Mononuclear cell (primary cell): ENCODE data around the gene MAPKAP1. TPM values are rescaled to one million over a fixed set of nuclear protein-coding genes. Genes with fewer than 3 reads are reported as not detected.

Experiments used
- H3K27me3 ChIP-seq: 2 replicates; pipeline ENCODE4 v1.6.0; 2011; ENCODE audit warnings: low read length, control low read depth; ENCODE audit not compliant: insufficient read depth
- H3K4me1 ChIP-seq: 2 replicates; pipeline ENCODE4 v1.5.1; 2011; ENCODE audit warnings: mild to moderate bottlenecking, low read length, control low read depth; ENCODE audit not compliant: insufficient read depth
- H3K4me3 ChIP-seq: 2 replicates; pipeline ENCODE4 v1.5.1; 2011; ENCODE audit warnings: mild to moderate bottlenecking, low read length, moderate library complexity
- H3K9me3 ChIP-seq: 2 replicates; pipeline ENCODE4 v1.5.1; 2011; ENCODE audit warnings: low read depth, mild to moderate bottlenecking, control low read depth, low read length
- total RNA-seq: library from RNA; depleted of rRNA; stranded (reverse); fragments of >200 nt; gene quantifications from one replicate; pipeline ENCODE4 v1.2.3, GENCODE V29; 2012

The MAPKAP1 gene
- total RNA-seq, 1 donor: 41.0 TPM

DNA sequence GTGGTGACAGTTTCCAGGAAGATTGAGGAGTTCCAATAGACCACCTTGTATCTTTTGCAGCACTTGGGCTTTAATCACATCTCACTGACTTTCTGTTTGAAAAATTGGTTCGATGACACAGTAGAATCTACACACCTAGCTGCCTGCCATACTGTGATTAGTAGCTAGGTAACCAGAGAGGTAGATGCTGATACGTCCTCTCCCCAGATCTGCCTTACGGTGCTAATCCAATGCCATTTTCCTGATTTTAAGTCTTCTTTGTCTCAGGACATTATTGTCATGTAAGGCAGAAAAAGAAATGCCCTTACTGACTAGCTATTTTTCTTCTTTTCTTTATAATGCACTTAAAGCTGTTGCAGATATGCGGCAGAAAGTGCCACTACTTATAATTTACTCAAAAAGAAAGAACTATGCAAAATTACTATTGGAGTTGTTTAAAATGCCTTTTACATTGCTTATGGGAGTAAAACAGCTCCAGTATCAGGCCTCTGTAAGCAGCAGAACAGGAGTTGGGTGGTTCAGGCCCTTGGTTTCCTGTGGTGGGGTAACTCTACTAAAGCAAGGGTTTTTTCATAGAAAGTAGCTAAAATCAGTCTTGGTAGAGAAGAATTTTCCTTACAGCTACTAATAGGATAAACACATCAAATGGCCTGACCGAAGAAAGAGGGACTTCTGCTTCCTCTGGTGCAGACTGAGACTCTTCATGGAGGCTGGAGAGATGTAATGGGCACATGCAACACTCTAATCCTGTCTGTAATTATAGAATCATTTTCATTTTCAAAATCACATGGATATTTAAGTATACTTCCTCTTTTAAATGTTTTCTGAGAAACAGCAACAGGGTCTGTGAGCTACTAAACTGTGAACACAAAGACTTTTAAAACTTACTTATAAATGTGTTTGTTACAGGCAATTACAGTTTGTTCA lies 177.2 kb downstream of the MAPKAP1 start:
- Histone ChIP-seq H3K4me1 (peaks cover 33% of the 10 kb centered on the region), H3K27me3 (no peaks in the 10 kb centered on the region), H3K4me3 (no peak overlapping the region), H3K9me3 (no peaks in the 10 kb centered on the region)

DNA sequence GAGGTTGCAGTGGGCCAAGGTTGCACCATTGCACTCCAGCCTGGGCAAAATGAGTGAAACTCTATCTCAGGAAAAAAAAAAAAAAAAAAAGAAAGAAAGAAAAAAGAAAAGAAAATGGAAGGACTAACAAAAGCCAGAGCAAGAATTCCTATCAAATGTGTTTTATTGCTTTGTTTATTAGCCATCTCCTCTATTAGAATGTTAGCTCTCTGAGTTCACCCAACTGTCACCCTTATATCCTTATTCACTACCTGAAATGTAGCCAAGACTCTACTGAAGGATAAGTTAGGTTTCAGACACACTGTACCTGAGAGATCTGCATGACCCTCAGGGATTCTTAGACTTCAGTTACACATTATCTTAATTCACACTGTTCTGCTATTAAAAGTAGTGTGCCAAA lies 177.9 kb downstream of the MAPKAP1 start:
- Histone ChIP-seq H3K4me3 (no peak overlapping the region), H3K27me3 (no peaks in the 10 kb centered on the region), H3K9me3 (no peaks in the 10 kb centered on the region), H3K4me1 (peaks cover 33% of the 10 kb centered on the region)

DNA sequence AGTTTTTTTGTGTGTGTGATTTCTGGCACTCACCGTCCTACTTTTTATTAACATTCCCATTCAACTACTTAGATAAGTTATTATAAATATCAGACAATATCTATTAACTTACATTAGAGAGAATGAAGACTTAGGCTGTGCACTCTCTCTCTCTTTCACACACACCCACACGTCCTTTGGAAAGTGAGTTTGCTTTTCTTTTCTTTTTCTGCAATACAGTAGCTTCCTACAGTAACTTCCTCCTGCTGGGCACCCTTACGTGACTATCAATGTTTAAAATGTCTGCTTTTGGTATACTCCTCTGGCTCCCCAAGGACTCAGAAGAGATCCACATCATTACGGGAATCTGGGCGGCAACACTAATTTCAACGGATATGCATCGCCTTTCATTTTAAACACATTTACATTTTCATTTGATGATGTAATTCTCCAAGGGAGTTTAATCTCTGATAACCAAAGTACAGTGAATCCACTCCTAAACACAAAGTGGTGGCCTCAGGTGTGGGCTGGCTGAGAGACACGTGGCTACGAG lies 179.5 kb downstream of the MAPKAP1 start:
- H3K9me3 ChIP-seq: no peaks in the 10 kb centered on the region
- no peak overlapping the region for H3K4me3 ChIP-seq
- H3K27me3 ChIP-seq: no peaks in the 10 kb centered on the region
- H3K4me1 ChIP-seq: peaks cover 38% of the 10 kb centered on the region

DNA sequence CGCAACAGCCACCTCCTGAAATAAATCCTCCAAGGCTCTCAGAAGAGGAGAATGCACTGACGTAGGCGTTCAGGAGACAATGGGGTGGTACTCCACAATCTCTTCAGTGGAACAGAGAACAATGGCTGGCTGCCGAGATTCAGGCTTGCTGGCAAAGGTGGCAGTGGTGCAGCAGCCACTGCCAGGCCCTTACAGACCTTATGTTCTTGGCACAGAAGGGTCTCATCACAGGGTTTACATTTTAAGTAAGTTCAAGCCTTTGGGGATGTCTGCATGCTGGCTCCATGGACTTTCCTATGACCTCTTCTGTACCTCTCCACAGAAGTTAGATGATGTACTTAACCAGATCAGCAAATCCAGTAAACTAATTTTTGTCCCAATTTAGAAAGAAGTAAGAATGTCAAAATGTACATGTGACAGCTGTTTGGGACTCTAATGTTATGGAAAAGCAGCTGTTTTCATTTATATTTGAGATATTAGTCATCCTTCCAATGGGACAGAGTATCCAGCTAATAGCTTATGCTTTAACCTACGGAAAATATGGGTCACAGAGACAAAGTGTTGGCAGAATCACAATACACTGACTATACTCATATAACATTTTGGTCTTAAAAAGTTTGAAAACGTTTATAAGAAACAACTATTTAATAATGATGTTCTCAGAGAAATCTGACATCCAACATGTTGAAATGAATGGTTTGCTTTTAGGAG lies 180.9 kb downstream of the MAPKAP1 start:
- peaks cover 50% of the 10 kb centered on the region for H3K4me1 ChIP-seq
- H3K27me3 ChIP-seq: no peaks in the 10 kb centered on the region
- no peaks in the 10 kb centered on the region for H3K9me3 ChIP-seq
- H3K4me3 ChIP-seq: no peak overlapping the region

DNA sequence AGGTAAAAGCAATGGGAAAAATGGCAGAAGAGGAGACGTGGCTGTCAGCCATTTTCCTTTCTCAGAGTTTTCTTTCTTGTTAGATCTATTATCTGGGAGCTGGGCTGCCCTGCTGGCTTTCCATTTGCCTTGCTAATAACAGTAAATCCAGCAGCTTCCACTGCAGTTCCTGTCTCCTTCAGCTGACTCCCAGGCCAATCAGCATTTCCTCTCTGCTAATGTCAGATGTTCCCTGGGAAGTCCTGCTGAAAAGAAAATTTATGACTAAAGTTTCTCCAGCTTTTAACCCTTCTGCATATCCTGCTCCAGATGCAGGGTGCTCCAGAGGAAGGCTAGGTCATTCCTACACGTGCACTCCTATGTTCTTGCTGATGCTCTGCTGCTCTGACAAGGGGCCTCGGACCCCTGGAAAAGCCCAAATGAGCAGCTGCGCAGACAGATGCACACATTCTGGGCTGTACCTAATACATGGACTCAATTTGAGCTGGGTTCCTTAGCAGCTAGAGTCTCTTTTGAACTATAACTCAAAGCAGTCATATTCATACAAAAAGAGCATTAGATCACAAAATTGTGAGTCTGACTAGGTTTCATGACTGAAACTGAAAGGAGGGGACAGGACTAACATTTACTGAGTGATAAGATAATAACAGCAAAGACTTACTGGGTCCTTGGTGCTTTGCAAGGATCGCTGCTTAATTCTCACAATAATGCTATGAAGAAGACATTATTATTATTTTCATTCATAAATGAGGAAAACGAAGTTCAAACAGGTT lies 182.2 kb downstream of the MAPKAP1 start:
- Histone ChIP-seq H3K27me3 (no peaks in the 10 kb centered on the region), H3K4me3 (no peak overlapping the region), H3K4me1 (peaks cover 40% of the 10 kb centered on the region), H3K9me3 (no peaks in the 10 kb centered on the region)

DNA sequence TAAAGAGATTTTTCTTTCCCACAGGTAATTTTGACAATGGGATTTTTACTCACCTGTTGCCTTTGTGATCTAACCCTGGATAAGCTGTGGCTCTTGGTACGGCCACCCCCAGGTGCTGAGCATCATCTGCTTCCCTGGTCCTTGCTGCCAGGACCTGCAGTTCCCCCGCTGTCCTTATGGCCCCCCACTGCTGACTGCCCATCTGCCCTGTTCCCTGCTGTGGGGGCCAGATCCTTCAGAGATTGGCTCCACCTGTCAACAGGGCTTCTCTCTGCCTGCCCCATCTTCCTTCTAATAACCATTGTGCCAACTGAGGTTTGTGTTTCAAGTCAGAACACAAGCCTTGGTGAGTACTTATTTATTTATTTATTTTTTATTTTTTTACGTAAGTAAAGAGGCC lies 183.3 kb downstream of the MAPKAP1 start:
- Histone ChIP-seq H3K4me3 (no peak overlapping the region), H3K27me3 (no peaks in the 10 kb centered on the region), H3K4me1 (peaks cover 30% of the 10 kb centered on the region), H3K9me3 (no peaks in the 10 kb centered on the region)

DNA sequence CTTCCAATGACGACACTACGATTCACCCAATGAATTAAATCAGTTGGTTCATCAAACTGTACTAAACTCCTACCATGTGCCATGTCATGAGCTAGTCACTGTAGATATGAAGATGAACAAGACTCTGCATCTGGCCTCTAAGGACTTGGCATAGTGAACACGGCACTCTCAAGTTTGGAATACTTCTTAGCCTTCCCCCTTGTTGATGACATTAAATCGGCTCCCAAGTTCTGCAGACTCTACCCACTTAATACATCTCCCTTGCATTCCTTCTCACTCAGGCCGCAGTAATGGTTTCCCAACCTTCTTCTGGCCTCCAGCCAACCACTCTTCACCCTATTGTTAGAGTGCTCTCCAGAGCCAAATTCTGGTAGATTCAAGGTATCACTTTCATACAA lies 184.7 kb downstream of the MAPKAP1 start:
- no peaks in the 10 kb centered on the region for H3K27me3 ChIP-seq
- no peaks in the 10 kb centered on the region for H3K9me3 ChIP-seq
- H3K4me1 ChIP-seq: peaks cover 18% of the 10 kb centered on the region
- H3K4me3 ChIP-seq: no peak overlapping the region

DNA sequence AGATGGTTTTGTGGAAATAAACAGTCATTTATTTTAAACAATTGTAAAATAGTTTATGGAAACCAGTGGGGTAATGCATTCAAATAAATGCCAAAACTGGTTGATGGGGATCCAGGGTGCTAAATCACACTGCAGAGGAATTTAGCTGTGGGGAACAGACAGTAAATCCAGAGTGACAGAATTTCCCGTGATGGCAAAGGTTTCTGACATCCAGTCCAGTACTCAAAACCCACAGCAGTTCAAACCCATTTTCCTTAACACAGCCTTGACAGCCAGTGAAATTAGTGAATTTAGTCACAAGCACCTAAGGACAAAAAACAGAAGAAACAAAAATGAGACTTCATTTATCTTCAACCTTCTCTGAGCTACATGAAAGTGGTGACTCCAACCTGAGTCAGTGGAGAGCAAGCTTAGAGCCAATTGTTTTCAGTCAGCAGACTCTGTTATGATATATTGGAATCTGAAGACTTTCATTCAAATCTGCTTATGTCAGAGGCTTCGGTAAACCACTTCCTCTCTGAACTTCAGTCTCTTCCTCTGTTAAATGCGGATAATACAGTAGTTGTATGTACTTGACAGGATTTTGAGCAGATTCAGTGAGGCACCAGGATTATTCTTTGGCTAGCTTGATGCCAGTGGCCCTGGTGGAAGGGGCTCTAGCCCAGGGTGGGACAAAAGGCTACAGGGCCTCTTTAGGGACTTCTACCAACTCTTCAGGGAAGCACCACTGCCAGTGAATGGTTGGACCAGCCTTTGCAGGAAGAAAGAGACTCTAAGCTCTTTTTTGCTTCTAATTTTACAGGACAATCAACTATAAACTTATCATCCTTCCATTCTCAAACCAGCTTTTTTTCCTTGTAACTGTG lies 185.3 kb downstream of the MAPKAP1 start:
- peaks cover 18% of the 10 kb centered on the region for H3K4me1 ChIP-seq
- no peaks in the 10 kb centered on the region for H3K27me3 ChIP-seq
- no peaks in the 10 kb centered on the region for H3K9me3 ChIP-seq
- no peak overlapping the region for H3K4me3 ChIP-seq

DNA sequence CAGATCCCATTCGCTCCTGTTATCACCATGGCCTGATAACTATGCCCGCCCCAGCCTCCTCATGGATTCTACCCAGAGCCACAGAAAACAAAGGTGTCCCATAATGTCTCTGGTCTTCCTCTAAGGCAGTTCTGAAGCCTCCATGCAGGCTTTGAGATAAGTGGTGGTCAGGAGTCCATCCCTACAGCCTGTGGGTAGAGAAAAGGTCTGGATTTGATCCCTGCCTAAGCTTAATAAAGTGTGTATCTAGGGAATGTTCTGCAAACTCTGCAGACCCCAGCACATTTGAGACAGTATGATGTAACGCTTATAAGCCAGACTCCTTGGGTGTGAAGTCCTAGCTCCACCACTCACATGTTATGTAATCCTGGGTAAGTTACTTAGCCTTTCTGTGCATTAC lies 187.3 kb downstream of the MAPKAP1 start:
- Histone ChIP-seq H3K4me1 (peaks cover 18% of the 10 kb centered on the region), H3K9me3 (no peaks in the 10 kb centered on the region), H3K4me3 (no peak overlapping the region), H3K27me3 (no peaks in the 10 kb centered on the region)

DNA sequence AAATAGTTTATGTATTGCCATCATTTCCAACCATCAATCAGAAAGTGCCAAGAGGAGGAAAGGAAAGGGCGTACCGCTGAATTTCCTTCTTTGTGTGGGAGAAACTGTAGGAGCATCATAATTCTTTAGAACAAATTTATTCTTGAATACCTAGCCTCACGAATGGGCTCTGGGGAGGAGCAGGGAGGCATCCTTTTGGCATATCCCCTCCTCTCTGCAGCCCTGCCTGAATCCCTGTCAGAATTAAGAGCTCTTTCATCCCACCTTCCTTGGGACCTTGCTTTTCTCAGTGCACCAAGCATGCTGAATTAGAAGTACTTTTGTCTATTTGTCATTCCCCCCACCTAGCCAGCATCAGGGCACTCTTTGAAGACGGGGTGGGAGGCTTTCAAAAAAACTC lies 189.4 kb downstream of the MAPKAP1 start:
- H3K4me3 ChIP-seq: no peak overlapping the region
- no peaks in the 10 kb centered on the region for H3K27me3 ChIP-seq
- peaks cover 18% of the 10 kb centered on the region for H3K4me1 ChIP-seq
- no peaks in the 10 kb centered on the region for H3K9me3 ChIP-seq

DNA sequence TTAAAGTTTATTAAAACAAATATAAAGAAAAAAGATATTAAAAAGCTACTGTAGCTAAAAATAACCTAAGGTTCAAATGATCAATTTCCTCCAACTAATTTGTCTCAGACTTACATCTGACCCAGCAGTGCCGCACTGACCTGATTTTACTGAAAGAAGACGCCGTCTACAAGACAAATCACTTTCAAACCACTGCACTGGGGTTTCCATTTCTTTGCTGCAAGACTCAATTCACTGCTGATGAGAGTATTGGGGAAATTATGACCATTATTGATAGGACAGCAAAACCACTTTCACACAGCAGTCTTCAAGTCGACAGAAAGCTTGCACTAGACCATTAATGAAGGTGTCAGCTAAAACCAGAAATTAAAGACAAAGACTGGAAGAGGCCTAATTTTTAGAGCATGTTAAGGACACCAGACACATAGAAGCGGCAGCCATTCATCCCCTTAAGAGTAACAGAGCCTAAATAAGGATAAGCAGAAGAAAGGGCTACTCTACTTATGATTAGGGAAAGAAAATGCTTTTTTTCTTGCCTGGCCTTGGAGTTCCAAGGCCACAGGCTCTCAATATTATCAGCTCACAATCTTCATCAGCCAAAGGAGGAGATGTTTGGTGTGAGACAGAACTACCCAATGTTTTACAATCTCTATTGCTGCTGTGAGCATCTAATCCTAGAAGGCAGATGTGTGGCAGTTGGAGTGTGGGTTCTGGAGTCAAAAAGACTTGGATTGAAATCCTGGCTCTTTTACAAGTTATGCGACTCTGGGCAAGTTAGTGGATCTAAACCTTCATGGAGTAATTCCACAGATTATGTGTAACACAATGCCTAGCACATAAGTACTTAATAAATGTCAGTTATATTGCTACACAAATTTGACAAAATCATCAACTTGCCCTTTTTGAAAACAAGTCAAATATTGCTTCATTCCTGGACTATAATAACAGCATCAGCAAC lies 190.7 kb downstream of the MAPKAP1 start:
- H3K9me3 ChIP-seq: no peaks in the 10 kb centered on the region
- no peaks in the 10 kb centered on the region for H3K27me3 ChIP-seq
- H3K4me3 ChIP-seq: no peak overlapping the region

DNA sequence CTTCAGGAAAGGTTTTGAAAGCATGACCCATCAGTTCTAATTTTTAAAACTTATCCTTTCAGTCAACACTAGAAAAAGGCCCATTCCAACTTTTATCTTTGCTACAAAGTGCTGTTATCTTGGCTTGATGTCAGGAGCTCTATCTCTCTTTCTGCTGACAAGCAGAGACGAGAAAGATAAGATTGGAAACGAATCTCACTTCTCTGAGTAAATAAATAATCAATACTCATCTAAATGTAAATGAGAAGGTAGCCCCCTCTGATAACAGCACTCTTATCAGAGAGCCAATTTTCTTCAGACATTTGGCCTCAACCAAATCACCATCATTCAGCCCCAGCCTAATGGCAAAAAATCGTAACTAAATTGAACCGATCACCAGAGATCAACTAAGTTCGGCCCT lies 191.7 kb downstream of the MAPKAP1 start:
- Histone ChIP-seq H3K27me3 (no peaks in the 10 kb centered on the region), H3K4me1 (peaks cover 5% of the 10 kb centered on the region)

More for the DNA sequence above, 190.7 kb downstream of the MAPKAP1 start:
- peaks cover 5% of the 10 kb centered on the region for H3K4me1 ChIP-seq

DNA sequence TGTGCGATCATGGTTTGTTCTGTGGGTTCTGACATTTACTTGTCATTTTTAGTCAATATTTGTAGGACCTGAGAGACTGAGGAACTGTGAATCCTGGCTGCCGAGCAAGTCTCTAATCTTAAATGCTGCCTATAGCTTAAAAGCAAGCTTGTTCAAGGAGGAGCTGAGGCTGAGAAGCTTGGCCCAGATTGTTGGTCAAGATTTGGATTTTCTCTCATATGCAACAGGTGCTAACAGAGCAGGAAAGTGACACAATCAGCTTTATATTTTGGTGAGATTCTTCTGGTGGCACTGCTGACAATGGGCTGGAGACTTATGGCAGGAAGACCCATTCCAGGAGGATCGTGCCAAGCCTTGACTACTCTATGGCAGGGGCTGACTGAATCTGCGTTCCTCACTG lies 192.5 kb downstream of the MAPKAP1 start:
- Histone ChIP-seq H3K9me3 (no peaks in the 10 kb centered on the region), H3K4me3 (no peak overlapping the region), H3K27me3 (no peaks in the 10 kb centered on the region), H3K4me1 (peaks cover 5% of the 10 kb centered on the region)

More for the DNA sequence above, 191.7 kb downstream of the MAPKAP1 start:
- Histone ChIP-seq H3K9me3 (no peaks in the 10 kb centered on the region), H3K4me3 (no peak overlapping the region)
